Kidney (tissue), 14 donors: Measurements from ENCODE around the gene CSN2. TPM values are rescaled to one million over a fixed set of nuclear protein-coding genes. Genes with fewer than 3 reads are reported as not detected.

Experiments used
- DNase-seq, 5 donors: peaks; one replicate each; pipeline ENCODE4 v3.0.0-alpha.2; 2013 to 2020
- FAIRE-seq: peaks from 2 replicates; lab custom pipeline; 2012; peaks lifted over from hg19 to GRCh38; lab: Jason Lieb, UNC
- H3K27ac ChIP-seq, 2 donors: one replicate each; pipeline ENCODE4 v1.7.0; 2013; ENCODE audit warnings: low read depth in 2 of 2, low read length in 2 of 2, inconsistent platforms in 1 of 2
- H3K27me3 ChIP-seq: one replicate; pipeline ENCODE4 v1.7.1; 2013; ENCODE audit warnings: low read length, inconsistent platforms; ENCODE audit not compliant: control insufficient read depth, insufficient read depth
- H3K36me3 ChIP-seq, 3 donors: one replicate each; pipeline versions ENCODE4 v1.7.0 to v1.7.1; 2013; ENCODE audit warnings: low read length in 3 of 3, control low read depth in 1 of 3, inconsistent platforms in 1 of 3; ENCODE audit not compliant: insufficient read depth in 3 of 3, control insufficient read depth in 2 of 3
- H3K4me1 ChIP-seq, 3 donors: one replicate each; pipeline versions ENCODE4 v1.7.0 to v1.7.1; 2013; ENCODE audit warnings: low read length in 3 of 3, inconsistent platforms in 1 of 3, low read depth in 1 of 3; ENCODE audit not compliant: control insufficient read depth in 2 of 3, insufficient read depth in 2 of 3
- H3K4me3 ChIP-seq, 3 donors: one replicate each; pipeline versions ENCODE4 v1.7.0 to v1.8.1; 2013; ENCODE audit warnings: low read length in 3 of 3, control low read depth in 1 of 3, inconsistent platforms in 1 of 3
- H3K9ac ChIP-seq, 3 donors: one replicate each; pipeline versions ENCODE4 v1.7.0 to v1.7.1; 2013; ENCODE audit warnings: low read length in 3 of 3, control low read depth in 1 of 3, inconsistent platforms in 1 of 3
- H3K9me3 ChIP-seq, 3 donors: one replicate each; pipeline versions ENCODE4 v1.7.0 to v1.7.1; 2013; ENCODE audit warnings: low read length in 3 of 3, control low read depth in 1 of 3, inconsistent platforms in 1 of 3; ENCODE audit not compliant: control insufficient read depth in 2 of 3, insufficient read depth in 1 of 3
- CTCF ChIP-seq: IDR thresholded peaks from 3 replicates; pipeline ENCODE4 v1.5.1; 2012; ENCODE audit warnings: mild to moderate bottlenecking, moderate library complexity, borderline replicate concordance; ENCODE audit not compliant: insufficient read depth; ENCODE audit errors: extremely low read depth
- intact Hi-C: fragments of 100-400 bp; cut with DNase I; formaldehyde crosslinking; loops from one replicate; pipeline ENCODE4 v1.11.1; 2022
- polyA plus RNA-seq: library from polyadenylated mRNA; stranded (reverse); fragments of 350-450 nt; fragmentation: Illumina TruSeq; extraction: RNeasy Lipid Tissue Mini Kit (QIAGEN cat#74804); gene quantifications from one replicate; pipeline ENCODE4 v1.2.3, GENCODE V29; 2014; ENCODE audit warnings: low read depth, low replicate concordance; ENCODE audit not compliant: insufficient read depth
- total RNA-seq: library from RNA; stranded (reverse); fragmentation: NEBNext Ultra II Directional; extraction: Animal tissue kit (Norgen Biotek cat#: 25700); gene quantifications from one replicate; pipeline ENCODE4 v1.2.1, GENCODE V29; 2021
- donor health status: control.
- donor health status: control.
- donor health status: control.
- donor health status: control.
- donor health status: control.
- donor health status: DM: yes; HTN: yes; CAD: no.
- donor health status: Normal renal cell carcinoma (clear cell type).

The CSN2 gene
- total and polyA plus RNA-seq, 2 donors from 2014 or later, result not detected

- H3K27ac ChIP-seq, result no peak overlapping the region
Observed at GRCh38 chr4:69920874-69921273, 44.7 kb downstream of the CSN2 start.

GRCh38 chr4:69910016-69910782, 55.3 kb downstream of the CSN2 start:
- Histone ChIP-seq H3K4me3 (no peak overlapping the region), H3K27ac (no peak overlapping the region), H3K36me3 (no peaks in the 10 kb centered on the region), H3K9ac (no peak overlapping the region), H3K9me3 (no peaks in the 10 kb centered on the region), H3K4me1 (no peaks in the 10 kb centered on the region), H3K27me3 (no peaks in the 10 kb centered on the region)
- DNase-seq, result no peak
- TF ChIP-seq CTCF, result no peak
- FAIRE-seq, result no peak
- intact Hi-C loops, result no loop called here

More at GRCh38 chr4:69920874-69921273, 44.7 kb downstream of the CSN2 start:
- Histone ChIP-seq H3K9me3 (no peaks in the 10 kb centered on the region), H3K4me1 (no peaks in the 10 kb centered on the region), H3K27me3 (no peaks in the 10 kb centered on the region), H3K9ac (no peak overlapping the region), H3K36me3 (no peaks in the 10 kb centered on the region), H3K4me3 (no peak overlapping the region)
- no peak for DNase-seq
- no peak for FAIRE-seq
- intact Hi-C loops, result no loop called here
- TF ChIP-seq CTCF, result no peak

- H3K27ac ChIP-seq, result no peak overlapping the region
- H3K9ac ChIP-seq, result no peak overlapping the region
- H3K4me3 ChIP-seq, result no peak overlapping the region
- H3K27me3 ChIP-seq, result no peaks in the 10 kb centered on the region
- FAIRE-seq, result no peak
- H3K36me3 ChIP-seq, result no peaks in the 10 kb centered on the region
- H3K9me3 ChIP-seq, result no peaks in the 10 kb centered on the region
- DNase-seq, result no peak
- no peak for TF ChIP-seq CTCF
- H3K4me1 ChIP-seq, result no peaks in the 10 kb centered on the region
- intact Hi-C loops, result no loop called here
Observed at GRCh38 chr4:69909195-69909594, 56.3 kb downstream of the CSN2 start.

- Histone ChIP-seq H3K36me3 (no peaks in the 10 kb centered on the region), H3K27ac (no peak overlapping the region), H3K9me3 (no peaks in the 10 kb centered on the region), H3K9ac (no peak overlapping the region), H3K4me1 (no peaks in the 10 kb centered on the region), H3K27me3 (no peaks in the 10 kb centered on the region), H3K4me3 (no peak overlapping the region)
- intact Hi-C loops, result no loop called here
- FAIRE-seq (no peak), DNase-seq (no peak)
- no peak for TF ChIP-seq CTCF
Observed at GRCh38 chr4:69907151-69907550, 58.4 kb downstream of the CSN2 start.
